MCF 10A (cell line): ENCODE measurements around the gene ATP5F1D. TPM values are rescaled to one million over a fixed set of nuclear protein-coding genes. Genes with fewer than 3 reads are reported as not detected.
"Not testable (repeated sequence)": the region's sequence is repeated elsewhere in the genome, so short reads cannot be mapped to it uniquely, and the experiment has no call there.

ENCODE experiments used
- BruUV-seq: library from RNA; stranded (reverse); fragments of 400-500 nt; replicated peaks from 2 replicates; lab custom pipeline; 2021; lab: Mats Ljungman, UMichigan
- CTCF ChIA-PET: fragments of 300-600 bp; sonication (Branson Sonifier 250); formaldehyde crosslinking; extraction: SDS; loops from one replicate; lab custom pipeline; 2021; ENCODE audit warnings: antibody characterized with exemption, inconsistent platforms; lab: Yijun Ruan, JAX
- POLR2A ChIA-PET: fragments of 300-600, 350-650 bp; sonication (Branson Sonifier 250); formaldehyde crosslinking; extraction: SDS; loops from one replicate; lab custom pipeline; 2020; ENCODE audit warnings: antibody characterized with exemption, inconsistent platforms; lab: Yijun Ruan, JAX
- DNase-seq: peaks from one replicate; pipeline ENCODE4 v3.0.0-alpha.2; 2018; ENCODE audit not compliant: unreplicated experiment
- H3K27ac Mint-ChIP-seq: one replicate; pipeline ENCODE4 v1.8.0; 2022; ENCODE audit warnings: mild to moderate bottlenecking, low read depth, mixed read lengths; ENCODE audit not compliant: unreplicated experiment
- H3K27me3 Mint-ChIP-seq: one replicate; pipeline ENCODE4 v1.8.0; 2022; ENCODE audit warnings: mixed read lengths; ENCODE audit not compliant: insufficient read depth, unreplicated experiment
- H3K36me3 Mint-ChIP-seq: one replicate; pipeline ENCODE4 v1.8.0; 2022; ENCODE audit warnings: mild to moderate bottlenecking, moderate library complexity, mixed read lengths; ENCODE audit not compliant: insufficient read depth, unreplicated experiment
- H3K4me1 Mint-ChIP-seq: one replicate; pipeline ENCODE4 v1.8.0; 2022; ENCODE audit warnings: mixed read lengths; ENCODE audit not compliant: insufficient read depth, unreplicated experiment
- H3K4me3 Mint-ChIP-seq: one replicate; pipeline ENCODE4 v1.8.0; 2022; ENCODE audit warnings: mild to moderate bottlenecking, moderate library complexity, mixed read lengths; ENCODE audit not compliant: unreplicated experiment
- H3K9me3 Mint-ChIP-seq: one replicate; pipeline ENCODE4 v1.8.0; 2022; ENCODE audit warnings: mixed read lengths; ENCODE audit not compliant: unreplicated experiment
- CTCF ChIP-seq: fragments of 200-600 bp; IDR thresholded peaks from one replicate; pipeline ENCODE4 v1.8.0; 2022; ENCODE audit warnings: antibody characterized with exemption, mild to moderate bottlenecking; ENCODE audit not compliant: unreplicated experiment
- intact Hi-C: fragments of 100-400 bp; cut with micrococcal nuclease; formaldehyde crosslinking; loops from 2 replicates; pipeline ENCODE4 v1.14.1; 2022
- total RNA-seq: library from RNA; stranded (reverse); gene quantifications from 2 replicates; pipeline ENCODE4 v1.2.3, GENCODE V29; 2022

ATP5F1D gene
- total RNA-seq, 1 experiment from 2014 or later, result 258 TPM

GRCh38 chr19:1206150-1206863 lies 35.2 kb upstream of the ATP5F1D start:
- H3K27me3 Mint-ChIP-seq, result no peaks in the 10 kb centered on the region
- peak overlapping the region; percentile 94 for H3K27ac Mint-ChIP-seq
- ChIA-PET CTCF (interaction anchor here (0.8 to 1.0 kb wide), 3 partner anchors 9 to 27 kb away, joined by 3 read pairs; no protein-coding TSS in a partner anchor), POLR2A (interaction anchor here (0.7 kb wide), 1 partner anchor 266 kb away, joined by 3 read pairs; no protein-coding TSS in a partner anchor)
- peaks cover 38% of the 10 kb centered on the region for H3K36me3 Mint-ChIP-seq
- intact Hi-C loops, result no loop called here
- H3K4me3 Mint-ChIP-seq, result peak overlapping the region; percentile 91
- no peaks in the 10 kb centered on the region for H3K9me3 Mint-ChIP-seq
- TF ChIP-seq CTCF, result no peak
- DNase-seq, result no peak
- H3K4me1 Mint-ChIP-seq, result peaks cover 15% of the 10 kb centered on the region
- BruUV-seq, result no TSS peak

- no peaks in the 10 kb centered on the region for H3K9me3 Mint-ChIP-seq
- intact Hi-C loops, result no loop called here
- ChIA-PET CTCF (interaction anchor here (0.6 to 1.0 kb wide), 3 partner anchors 9 to 27 kb away, joined by 3 read pairs; no protein-coding TSS in a partner anchor), POLR2A (interaction anchor here (0.7 kb wide), 1 partner anchor 267 kb away, joined by 3 read pairs; no protein-coding TSS in a partner anchor)
- DNase-seq, result no peak
- H3K4me3 Mint-ChIP-seq, result peak overlapping the region; percentile 91
- H3K27me3 Mint-ChIP-seq, result no peaks in the 10 kb centered on the region
- TF ChIP-seq CTCF, result no peak
- TSS peak; percentile 26 for BruUV-seq
- H3K27ac Mint-ChIP-seq, result peak overlapping the region; percentile 94
- H3K4me1 Mint-ChIP-seq, result peaks cover 20% of the 10 kb centered on the region
- H3K36me3 Mint-ChIP-seq, result peaks cover 43% of the 10 kb centered on the region
Measured at GRCh38 chr19:1206864-1207450, 34.6 kb upstream of the ATP5F1D start.

DNA sequence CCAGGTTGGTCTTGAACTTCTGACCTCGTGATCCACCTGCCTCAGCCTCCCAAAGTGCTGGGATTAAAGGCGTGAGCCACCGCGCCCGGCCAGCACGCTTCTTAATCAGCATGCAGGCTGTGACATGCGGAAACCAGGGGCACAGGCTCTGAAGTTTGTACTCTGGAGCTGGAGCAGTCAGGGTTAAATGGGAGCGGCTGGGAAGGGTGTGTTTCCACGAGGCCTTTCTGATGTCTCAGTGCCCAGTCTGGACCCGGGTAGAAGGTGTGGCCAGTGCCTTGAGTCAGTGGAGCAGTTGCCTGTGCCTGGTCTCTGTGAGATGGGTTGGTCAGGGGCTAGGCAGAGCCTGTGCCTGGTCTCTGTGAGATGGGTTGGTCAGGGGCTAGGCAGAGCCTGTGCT lies 32.7 kb upstream of the ATP5F1D start:
- H3K27ac Mint-ChIP-seq, result peak overlapping the region; percentile 94
- intact Hi-C loops, H3K27me3 Mint-ChIP-seq, H3K9me3 Mint-ChIP-seq, BruUV-seq: not testable (repeated sequence)
- ChIA-PET POLR2A (interaction anchor here (1.3 to 1.9 kb wide), 2 partner anchors 38 to 60 kb away, joined by 3 to 9 read pairs; partner anchors contain the start of gene CIRBP), CTCF (interaction anchor here (0.5 kb wide), 1 partner anchor 19 kb away, joined by 3 read pairs; no protein-coding TSS in a partner anchor)
- peak; percentile 92 for DNase-seq
- H3K4me1 Mint-ChIP-seq, result peaks cover 18% of the 10 kb centered on the region
- H3K36me3 Mint-ChIP-seq, result peaks cover 58% of the 10 kb centered on the region
- peak overlapping the region; percentile 91 for H3K4me3 Mint-ChIP-seq

DNA sequence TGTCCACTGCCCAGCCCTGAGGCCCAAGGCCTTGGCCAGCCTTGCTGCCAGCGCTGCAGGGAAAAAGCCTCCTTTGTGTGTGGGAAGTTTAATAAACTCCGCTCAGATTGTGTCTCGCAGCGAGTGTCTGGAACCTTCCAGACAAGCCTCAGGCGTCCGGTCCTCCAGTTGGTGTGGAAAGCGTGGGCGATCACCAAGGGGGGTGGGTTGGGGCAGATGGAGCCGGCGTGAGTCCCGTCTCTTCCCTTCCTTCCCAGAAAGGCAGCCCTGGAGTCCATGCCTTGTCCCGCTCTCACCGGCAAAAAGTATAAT lies 31.4 kb upstream of the ATP5F1D start:
- intact Hi-C loops, result no loop called here
- no peaks in the 10 kb centered on the region for H3K9me3 Mint-ChIP-seq
- peaks cover 26% of the 10 kb centered on the region for H3K4me1 Mint-ChIP-seq
- POLR2A ChIA-PET, result interaction anchor here (0.7 to 1.9 kb wide), 8 partner anchors 28 to 172 kb away, joined by 3 to 9 read pairs (median 3); partner anchors contain the start of genes CBARP and CIRBP
- H3K4me3 Mint-ChIP-seq, result peak overlapping the region; percentile 29
- peaks cover 63% of the 10 kb centered on the region for H3K36me3 Mint-ChIP-seq
- no peak for DNase-seq
- CTCF ChIA-PET, result interaction anchor here (0.6 to 0.7 kb wide), 2 partner anchors 16 to 34 kb away, joined by 4 to 5 read pairs; no protein-coding TSS in a partner anchor
- no peaks in the 10 kb centered on the region for H3K27me3 Mint-ChIP-seq
- BruUV-seq, result no TSS peak
- peak overlapping the region; percentile 94 for H3K27ac Mint-ChIP-seq
- TF ChIP-seq CTCF, result no peak
